Medulla oblongata (tissue), 1 donor: Measurements from ENCODE around the gene MAN2A1.

Source experiments
- DNase-seq: peaks from one replicate; pipeline ENCODE4 v3.0.0-alpha.2; 2015; ENCODE audit errors: extremely low spot score

Gene MAN2A1

DNA sequence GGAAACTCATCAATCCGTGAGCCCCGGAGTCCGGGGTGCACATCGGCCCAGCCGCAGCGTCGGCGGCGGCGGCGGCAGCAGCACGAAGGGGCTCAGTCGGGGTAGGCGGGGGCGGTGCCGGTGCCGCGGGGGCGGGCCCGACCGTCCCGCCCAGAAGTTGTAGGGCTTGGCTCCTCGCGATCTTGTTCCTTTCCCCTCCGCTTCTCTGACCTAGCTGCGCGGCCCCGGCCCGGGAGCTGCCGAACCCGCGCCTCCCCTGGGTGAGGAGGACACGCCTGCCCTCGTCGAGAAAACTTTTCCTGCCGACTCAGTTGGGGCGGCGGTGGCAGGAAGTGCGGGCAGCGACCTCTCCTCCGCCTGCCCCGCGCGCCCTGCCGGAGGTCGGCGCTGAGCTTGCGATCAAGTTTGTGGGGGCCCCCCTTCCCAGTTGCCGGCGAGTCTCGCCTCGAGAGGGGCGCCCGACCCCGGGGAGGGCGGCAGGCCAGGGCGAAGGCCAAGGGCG is at the start of gene MAN2A1:
Gene MAN2A1, plus strand, starts transcription at position 188 of the 502 bp plus-strand sequence. CDS start 491 bp downstream, outside the sequence.
- DNase-seq = peak; percentile 79

DNA sequence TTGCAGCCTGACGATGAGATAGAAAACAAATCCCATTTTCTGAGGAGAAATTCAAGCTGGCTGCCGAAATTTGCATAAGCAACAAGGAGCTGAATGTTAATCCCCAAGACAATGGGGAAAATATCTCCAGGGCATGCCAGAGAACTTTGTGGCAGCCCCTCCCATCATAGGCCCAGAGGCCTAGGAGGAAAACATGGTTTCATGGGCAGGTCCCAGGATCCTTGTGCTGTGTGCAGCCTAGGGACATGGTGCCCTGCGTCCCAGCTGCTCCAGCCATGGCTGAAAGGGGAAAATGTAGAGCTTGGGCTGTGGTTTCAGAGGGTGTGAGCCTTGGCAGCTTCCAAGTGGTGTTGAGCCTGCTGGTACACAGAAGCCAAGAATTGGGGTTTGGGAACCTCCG is 48.8 kb upstream of the MAN2A1 start:
- no peak for DNase-seq

DNA sequence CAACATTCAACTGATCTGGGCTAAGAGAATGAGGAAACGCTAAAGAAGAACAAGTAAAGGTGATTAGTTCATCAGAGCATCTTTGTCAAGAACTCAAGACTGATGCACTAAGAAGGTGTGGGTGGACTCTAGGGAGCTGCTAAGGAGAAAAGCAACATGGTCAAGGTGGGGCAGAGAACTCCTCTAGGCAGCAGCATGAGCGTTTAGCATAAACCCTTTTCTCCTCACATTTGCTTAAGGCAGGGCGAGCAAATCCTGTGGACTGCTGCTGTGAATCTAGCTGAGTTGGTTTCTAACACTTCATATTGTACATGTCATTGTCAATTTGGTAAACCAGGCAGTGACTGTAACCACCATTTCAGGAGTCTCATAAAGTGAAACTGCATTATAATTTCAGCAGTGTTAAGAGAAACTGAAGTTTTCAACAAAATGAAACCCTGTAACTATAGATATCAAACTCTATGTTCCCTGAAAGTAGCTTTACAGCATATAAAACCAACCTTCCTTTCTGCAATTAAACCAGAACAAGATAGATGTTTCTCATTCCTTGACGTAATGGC is 45.9 kb upstream of the MAN2A1 start:
- no peak for DNase-seq

DNA sequence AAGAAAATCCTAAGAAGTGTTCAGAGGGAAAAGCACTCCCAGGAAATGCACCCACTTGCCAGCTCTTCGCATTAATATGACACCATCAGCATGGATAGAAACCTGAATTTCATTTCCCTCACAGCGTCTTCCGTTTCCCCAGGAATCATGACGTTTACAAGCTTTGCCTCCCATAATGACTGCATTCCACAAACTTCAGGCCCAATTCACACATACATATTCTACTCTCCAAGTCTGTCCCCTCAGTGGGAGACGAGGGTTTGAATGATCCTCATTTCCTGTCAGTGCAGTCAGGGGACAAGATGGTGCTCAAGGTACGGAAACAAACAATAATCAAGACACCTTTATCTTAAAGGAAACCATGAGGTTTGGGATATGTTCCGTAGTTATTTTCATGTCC is 44.9 kb upstream of the MAN2A1 start:
- no peak for DNase-seq

DNA sequence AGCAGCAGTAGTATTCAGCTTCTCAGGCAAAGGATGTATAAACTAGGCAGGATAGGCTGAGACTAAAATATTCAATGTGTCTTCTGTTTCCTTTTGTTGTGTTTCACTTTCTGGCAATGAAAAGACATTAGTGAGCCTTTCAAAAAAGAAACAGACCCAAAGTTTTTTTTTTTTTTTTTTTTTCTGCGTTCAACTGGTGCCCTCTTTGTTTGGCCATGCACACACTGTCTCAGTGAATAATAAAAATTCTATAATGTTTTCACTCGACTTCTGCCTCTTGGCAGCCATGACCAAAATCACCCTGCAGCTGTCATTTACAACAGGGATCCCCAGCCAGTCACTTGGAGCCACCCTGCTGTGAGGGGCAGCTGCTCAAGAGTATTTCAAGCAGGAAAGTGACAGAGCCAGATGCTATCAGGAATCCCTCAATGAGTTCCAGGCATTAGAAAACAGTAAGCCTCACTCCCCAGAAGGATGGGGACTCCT is 44.0 kb upstream of the MAN2A1 start:
- peak; percentile 59 for DNase-seq

DNA sequence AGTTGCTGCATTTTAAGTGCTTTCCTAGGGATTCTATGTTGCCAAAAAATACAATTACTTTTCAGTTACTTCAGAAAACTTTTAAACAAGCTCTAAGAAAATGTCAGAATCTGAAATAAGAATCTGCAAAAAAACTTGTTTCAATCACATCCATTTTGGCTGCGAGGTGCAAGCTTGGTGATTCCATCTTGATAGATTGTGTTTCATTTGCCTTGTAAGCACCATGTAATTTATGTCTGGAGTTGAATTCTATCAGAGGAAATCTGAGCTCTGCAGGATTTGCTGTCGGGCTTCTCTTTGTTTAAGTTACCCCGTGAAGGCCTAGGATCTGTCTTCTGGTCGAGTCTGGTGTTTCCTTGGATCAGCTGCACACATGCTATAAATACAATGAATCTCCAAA is 40.4 kb upstream of the MAN2A1 start:
- DNase-seq = no peak

DNA sequence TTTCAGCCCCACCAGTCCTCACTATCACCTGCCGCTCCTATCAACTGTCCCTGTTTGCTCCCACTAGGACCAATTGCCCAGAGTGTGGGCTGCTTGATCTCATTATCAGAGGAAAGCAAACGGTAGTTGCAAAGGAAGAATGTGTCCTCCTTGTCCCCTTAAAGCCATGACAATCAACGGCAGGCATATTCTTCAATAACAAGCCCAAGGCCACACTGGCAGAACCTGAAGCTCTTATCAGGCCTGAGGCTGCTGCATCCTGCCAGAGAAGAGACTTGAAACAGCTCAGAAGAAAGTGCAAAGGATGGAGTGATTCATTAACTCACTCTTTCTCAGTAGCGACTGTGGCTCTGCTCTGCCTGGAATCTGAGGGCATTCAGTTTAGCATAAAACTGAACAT is 39.2 kb upstream of the MAN2A1 start:
- no peak for DNase-seq

DNA sequence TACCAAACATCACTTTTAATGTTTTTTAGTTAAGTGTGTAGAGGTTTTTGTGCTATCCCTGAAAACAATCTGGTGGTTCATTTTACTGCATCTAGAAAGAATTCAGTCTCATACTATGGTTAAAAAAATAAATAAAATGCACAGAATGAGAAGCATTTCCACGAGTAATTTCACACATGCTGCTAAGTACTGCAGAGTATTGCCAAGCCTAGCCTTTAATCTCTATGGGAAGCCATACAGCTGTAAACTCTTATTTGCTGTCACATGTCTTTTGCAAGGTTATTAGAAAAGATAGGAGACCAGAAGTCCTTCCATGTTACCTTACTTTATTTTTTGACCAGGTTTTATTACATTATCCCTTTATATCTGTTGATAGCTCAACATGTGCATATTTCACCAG is 37.6 kb upstream of the MAN2A1 start:
- DNase-seq = no peak

DNA sequence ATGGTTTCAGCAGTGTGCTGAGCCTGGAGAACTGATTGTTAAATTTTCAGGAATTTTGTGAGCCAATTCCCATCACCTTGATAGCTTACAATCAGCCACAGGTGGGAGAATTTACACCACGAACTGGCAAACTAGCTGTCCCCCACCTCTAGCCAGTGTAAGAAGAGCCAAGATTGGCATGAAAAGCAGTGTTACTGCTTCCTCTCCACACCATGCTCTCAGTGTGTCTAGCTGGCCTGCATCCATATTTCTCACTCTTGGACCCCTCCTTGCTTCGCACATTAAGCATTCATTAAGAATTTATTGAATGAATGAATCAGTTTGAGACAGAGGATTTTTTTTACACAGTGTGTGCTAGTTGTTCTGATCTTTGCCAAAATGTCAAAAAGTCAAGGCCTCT is 36.7 kb upstream of the MAN2A1 start:
- no peak for DNase-seq

DNA sequence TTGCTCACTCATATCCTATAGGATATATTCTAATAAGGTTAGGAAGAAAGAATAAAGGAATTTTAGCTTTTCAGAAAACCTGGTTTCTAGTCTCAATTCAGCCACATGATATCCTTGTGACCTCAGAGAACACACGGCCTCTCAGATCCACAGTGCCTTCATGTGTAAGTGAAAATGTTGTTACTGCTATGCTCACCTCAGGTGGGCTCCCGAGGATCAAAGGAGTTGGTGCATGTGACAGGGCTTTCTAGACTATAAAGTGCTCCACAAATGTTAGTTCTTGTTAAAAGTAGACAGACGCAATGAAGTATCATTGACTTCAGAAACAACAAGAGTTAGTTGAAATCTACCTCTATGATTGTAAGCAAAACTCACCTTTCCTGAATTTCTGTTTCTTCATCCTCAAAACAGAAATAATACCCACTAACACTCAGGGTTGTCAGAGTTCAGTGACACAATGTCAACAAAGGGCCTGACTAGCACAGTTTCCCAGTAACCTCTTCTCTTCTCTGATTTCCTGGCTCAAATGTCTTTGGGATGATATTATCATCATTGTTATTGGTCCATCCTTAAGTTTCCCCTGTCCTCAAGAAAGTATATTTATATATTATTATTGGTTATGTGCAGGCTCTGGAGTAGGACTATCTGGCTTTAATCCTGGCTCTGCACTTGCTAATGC is 36.0 kb upstream of the MAN2A1 start:
- no peak for DNase-seq

DNA sequence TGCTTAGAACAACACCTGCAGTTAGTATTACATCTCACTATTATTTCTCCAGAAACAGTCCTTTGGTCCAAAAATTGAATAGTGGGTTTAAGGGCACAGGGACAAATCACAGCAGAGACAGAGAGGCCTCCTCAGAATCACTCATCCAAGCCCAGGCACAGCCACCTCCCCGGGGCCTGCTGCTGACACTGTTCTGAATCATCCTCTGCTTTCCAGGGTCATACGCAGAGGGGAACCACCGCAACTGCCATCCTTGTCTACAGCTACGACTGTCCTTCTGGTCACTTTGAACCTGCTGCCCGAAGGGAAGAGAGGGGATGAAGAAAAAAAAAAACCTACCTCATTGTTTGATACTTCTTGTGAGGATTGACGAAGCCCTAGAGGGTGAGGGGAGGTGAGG is 35.3 kb upstream of the MAN2A1 start:
- no peak for DNase-seq

DNA sequence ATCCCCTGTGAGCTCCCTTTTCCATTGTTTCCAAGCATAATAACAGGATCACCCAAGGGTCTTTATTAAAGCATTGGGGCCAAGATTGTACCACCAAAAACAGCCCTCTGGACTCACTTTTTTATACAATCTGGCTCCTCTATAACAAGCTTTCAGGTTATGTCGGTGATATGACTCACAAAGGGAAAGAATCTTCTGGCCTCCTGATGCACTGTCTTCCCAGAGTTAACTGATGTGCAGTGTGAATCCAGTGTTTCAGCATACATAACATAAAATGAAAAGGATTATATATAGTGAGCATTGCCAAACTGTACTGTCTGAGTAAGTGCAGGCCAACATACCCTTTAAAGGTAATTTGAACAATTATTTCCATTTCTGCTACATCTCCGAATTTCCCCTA is 33.9 kb upstream of the MAN2A1 start:
- no peak for DNase-seq

DNA sequence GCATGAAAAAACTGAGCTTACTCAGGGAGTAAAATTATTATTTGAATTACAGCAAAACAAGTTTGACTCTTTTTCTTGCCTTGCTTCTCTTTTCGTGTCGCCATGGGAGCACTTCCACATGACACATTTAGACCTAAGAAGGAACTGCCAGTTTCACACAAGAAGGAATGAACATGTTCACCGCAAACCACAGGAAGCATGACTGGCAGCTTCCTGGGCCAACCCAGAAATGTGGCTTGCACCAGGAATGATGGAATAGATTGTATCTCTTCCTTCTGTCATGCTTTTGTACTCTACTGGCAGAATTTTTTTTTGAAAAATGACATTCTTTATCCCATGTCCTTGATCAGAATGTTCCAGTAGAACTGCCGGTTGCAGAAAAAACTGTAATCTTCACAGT is 32.9 kb upstream of the MAN2A1 start:
- peak; percentile 88 for DNase-seq

DNA sequence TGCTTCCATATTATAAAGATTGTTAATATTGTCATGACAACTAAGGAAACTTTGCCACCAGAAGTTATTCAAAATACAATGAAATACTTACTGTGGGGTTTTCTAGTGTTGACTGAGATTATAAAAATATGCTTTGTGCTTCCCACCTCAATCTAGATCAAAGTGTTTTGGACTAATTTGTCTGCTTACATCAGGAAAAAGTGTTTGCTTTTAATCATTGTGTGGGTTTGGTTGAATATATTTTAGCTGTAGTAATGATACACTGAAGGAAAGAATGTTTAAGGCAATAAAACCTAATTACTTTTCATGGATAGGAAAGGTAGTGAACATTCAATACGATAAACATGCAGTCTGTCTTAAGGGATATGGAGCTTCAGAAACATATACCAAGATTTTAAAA is 29.8 kb upstream of the MAN2A1 start:
- no peak for DNase-seq

DNA sequence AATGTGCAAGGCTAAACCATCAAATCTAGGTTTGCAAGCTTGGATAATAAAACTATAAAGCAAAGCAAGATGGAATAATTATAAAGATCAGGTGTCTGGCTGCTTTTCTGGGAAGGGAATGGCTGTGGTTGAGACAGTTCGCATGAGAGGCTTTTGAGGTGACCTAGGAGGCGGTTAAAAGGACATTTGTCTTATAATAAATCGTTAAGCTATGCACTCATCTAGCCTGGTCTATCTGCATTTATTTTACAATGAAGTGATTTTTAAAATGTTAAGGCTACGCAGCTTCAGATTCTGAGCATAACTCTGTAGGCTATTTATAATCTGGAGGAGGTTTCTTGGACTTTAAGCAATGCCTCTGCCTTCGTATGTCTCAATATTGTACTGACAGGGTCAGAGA is 29.4 kb upstream of the MAN2A1 start:
- DNase-seq = no peak

DNA sequence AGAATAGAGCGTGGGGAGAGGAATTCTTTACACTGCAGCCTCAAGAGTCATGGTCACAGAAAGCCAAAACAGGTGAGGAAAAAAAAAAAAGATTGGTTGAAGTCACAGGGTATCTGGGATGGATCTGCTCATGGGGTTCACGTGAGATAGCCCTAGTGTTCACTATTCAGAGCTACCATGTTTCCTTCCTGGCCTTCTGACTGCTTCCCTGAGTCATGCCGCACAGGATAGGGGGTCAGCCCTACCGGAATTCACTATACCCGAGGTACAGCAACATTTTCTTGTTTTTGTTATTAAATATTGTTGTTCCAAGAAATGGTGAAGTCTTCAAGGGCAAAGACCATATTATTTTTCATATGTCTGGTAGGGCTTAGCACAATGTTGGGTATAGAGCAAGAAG is 21.5 kb upstream of the MAN2A1 start:
- no peak for DNase-seq

DNA sequence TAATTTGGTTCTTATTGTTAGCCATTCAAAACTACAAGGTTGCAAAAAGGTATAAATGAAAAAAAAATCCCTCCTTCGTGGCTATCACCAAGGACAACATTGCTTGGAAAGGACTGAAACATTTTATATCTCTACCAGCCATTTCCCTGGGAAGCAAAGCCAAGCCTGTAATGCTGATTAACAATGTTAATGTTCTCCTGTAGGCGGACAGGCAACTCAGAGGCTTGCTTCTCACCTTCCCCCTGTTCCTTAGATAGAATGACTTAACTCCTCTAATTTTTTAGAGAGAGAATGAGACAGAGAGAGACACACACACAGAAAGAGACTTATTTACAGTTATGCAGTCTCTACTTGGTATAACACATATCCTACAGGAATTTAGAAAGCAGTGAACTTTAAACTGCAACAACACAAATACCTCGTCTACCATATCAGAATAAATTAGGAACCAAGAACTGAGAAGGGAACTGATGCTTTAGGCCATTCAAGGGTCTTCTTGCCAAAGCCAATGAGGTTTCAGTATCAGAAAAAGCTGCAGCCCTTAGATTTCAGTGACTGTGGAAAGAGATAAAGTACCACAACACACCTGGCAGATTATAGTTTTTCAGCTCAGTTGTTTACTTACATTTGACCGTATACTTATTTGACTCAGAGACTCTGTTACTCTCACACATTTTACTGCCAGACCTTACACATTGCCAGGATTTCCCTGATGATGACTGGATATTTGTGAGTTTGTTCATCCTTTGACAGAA is 20.9 kb upstream of the MAN2A1 start:
- no peak for DNase-seq

DNA sequence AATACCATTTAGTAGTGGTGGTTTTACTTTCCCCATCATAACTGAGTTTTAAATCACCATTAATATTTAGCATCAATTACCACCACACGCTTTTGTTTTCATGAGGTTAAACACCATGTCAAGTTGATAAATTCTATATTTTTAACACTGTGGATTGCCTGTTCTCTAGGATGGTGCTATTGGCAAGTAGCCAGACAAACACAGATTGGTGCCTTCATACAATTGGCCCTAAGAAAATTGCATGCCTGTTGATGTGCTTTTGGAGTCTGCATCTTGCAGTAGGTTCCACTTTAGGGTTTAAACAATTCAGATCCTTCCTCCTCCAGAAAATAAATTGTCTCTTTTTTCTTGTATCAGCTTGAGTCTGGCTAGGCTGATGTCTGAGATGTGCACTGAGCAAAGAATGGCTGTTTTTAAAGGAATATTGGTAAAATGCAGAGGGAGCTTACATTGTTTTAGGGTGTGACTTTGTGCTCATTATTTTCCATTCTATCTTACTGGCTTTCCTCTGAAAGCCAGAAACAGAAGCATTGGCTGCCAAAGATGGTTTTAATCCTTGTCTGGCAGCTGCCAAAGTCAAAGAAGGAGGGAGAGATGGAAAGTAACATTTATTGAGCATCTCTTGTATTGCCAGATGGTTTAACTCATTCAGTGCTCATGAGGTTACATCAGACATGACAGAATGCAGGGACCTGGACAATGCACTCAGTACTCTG is 19.6 kb upstream of the MAN2A1 start:
- DNase-seq = no peak

DNA sequence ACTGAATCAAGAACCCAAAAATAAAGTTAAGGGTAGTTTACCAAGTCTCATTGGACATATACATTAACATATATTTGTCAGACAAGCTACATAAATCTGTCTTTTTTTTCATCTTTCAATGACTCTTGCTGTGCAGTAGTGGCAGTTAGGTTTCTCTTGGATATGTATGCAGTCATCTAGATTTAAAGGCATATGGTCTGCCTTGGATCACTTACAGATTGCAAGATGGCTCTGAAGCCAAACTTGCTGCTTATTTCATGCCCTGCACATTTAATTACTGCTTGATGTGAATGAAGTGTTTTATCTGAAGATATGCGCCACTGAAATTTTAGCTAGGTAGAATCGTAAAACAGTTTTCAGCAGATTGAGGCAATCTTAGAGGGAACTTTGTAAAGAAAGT is 18.6 kb upstream of the MAN2A1 start:
- DNase-seq = no peak

DNA sequence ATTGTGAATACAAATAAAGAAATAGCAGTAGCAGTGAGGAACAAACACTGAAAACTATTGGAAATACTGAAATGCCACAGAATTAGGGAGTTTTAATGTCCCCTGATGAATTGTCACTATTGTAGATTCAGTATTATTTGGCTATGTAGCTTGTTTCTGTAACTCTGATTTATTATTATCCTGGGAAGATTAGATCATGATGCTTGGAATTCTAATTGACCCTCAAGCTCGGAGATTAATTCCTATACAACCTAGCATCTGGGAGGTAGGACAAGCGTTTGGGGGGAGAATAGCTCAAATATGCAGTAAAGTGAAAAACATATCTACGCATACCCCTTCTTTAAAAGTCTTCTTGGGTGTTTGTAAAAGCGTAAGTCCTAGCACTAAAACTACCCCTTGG is 15.1 kb upstream of the MAN2A1 start:
- DNase-seq = no peak

DNA sequence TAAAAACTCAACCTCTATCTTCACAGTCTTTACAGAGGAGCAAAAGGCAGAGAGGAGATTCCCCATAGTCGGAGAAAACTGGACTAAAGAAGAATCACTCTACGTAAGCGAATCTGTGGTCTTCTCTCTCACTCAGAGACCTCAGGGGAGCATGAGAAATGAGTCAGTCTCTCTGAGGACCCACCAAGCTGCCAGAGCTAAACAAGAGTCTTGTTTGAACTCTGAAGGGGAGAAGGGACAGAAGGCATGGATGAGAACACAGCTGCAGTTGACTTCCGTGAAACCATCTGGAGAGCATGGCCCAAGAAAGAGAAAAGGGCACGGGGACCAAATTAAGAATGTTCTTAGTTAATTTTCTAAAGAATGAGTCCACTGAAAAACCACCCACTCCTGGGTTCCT is 12.8 kb upstream of the MAN2A1 start:
- no peak for DNase-seq

DNA sequence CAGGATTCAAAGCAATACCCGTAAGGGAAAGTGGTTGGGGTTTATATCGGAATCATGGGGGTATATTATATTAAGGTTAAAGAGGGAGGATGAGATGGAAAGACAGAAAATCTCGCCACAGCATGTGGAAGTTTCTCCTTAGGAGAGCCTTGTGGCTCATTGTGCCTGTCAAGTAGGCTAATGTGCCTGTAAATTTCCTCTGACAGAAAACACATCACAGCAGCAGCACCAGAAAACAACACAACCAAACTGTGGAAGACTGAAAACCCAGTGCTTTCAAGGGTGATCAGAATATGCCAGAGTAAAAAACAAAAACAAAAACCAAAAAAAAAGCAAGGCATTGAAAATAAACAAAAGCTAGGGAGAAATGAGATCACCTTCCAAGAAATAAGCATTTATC is 11.3 kb upstream of the MAN2A1 start:
- DNase-seq = no peak
